GM19468 (cell line): Measurements from ENCODE around the gene SPATA20.

Experiments used
- ATAC-seq: cut with Tn5 transposase; IDR thresholded peaks from one replicate; pipeline ENCODE4 v1.9.1; 2021; ENCODE audit warnings: mild to moderate bottlenecking, moderate library complexity, moderate number of reproducible peaks; ENCODE audit not compliant: unreplicated experiment; ENCODE audit errors: extremely low read depth

Gene SPATA20

GRCh38 chr17:50519141-50519834, 27.7 kb upstream of the SPATA20 start:
- no peak for ATAC-seq

- no peak for ATAC-seq
Observed at GRCh38 chr17:50520483-50520882, 26.5 kb upstream of the SPATA20 start.

GRCh38 chr17:50521514-50521913, 25.5 kb upstream of the SPATA20 start:
- no peak for ATAC-seq

GRCh38 chr17:50522766-50523165, 24.2 kb upstream of the SPATA20 start:
- ATAC-seq = no peak

GRCh38 chr17:50523208-50523607, 23.8 kb upstream of the SPATA20 start:
- no peak for ATAC-seq

- no peak for ATAC-seq
Observed at GRCh38 chr17:50524838-50525237, 22.1 kb upstream of the SPATA20 start.

- ATAC-seq = no peak
Observed at GRCh38 chr17:50527155-50527762, 19.7 kb upstream of the SPATA20 start.

- no peak for ATAC-seq
Observed at GRCh38 chr17:50527949-50528474, 19.0 kb upstream of the SPATA20 start.

- ATAC-seq = no peak
Observed at GRCh38 chr17:50529849-50530248, 17.1 kb upstream of the SPATA20 start.

- no peak for ATAC-seq
Observed at GRCh38 chr17:50531428-50532025, 15.4 kb upstream of the SPATA20 start.

- no peak for ATAC-seq
Observed at GRCh38 chr17:50532452-50533024, 14.4 kb upstream of the SPATA20 start, which contains the start of gene EPN3. TSS of gene EPN3 (plus strand) at chr17:50532735. CDS start at chr17:50536557, 3,822 bp downstream.

GRCh38 chr17:50533185-50533584, 13.8 kb upstream of the SPATA20 start:
- no peak for ATAC-seq

- no peak for ATAC-seq
Observed at GRCh38 chr17:50533720-50534148, 13.2 kb upstream of the SPATA20 start.

GRCh38 chr17:50534222-50534978, 12.6 kb upstream of the SPATA20 start:
- no peak for ATAC-seq

GRCh38 chr17:50534979-50535326, 12.0 kb upstream of the SPATA20 start:
- ATAC-seq = no peak

GRCh38 chr17:50535407-50535806, 11.6 kb upstream of the SPATA20 start:
- ATAC-seq = no peak

GRCh38 chr17:50536683-50537646, 10.0 kb upstream of the SPATA20 start:
- no peak for ATAC-seq

GRCh38 chr17:50537721-50538548, 9.0 kb upstream of the SPATA20 start:
- ATAC-seq = no peak
